ENCODE data around the gene SOX8. TPM values are rescaled to one million over a fixed set of nuclear protein-coding genes. Genes with fewer than 3 reads are reported as not detected.

Gene SOX8
- total RNA-seq, 1 donor from 2014 or later, result 0.71 TPM

DNA sequence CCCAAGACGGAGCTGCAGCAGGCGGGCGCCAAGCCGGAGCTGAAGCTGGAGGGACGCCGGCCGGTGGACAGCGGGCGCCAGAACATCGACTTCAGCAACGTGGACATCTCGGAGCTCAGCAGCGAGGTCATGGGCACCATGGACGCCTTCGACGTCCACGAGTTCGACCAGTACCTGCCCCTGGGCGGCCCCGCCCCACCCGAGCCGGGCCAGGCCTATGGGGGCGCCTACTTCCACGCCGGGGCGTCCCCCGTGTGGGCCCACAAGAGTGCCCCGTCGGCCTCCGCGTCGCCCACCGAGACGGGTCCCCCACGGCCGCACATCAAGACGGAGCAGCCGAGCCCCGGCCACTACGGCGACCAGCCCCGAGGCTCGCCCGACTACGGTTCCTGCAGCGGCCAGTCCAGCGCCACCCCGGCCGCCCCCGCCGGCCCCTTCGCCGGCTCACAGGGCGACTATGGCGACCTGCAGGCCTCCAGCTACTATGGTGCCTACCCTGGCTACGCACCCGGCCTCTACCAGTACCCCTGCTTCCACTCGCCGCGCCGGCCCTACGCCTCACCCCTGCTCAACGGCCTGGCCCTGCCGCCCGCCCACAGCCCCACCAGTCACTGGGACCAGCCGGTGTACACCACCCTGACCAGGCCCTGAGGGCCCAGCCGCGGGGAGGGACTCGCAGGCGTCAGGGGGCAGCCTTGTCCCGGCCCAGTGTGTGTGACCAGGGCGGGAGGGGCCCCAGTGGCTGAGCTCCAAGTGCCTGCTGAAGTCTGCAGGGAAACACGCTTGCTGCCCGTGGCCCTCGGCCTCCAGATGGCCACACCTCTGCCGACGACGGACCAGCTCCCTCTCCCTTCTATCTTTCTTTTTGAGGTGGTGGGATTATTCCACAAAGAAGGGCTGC is 3.4 kb downstream of the SOX8 start:
- TF ChIP-seq, protein P1, sequence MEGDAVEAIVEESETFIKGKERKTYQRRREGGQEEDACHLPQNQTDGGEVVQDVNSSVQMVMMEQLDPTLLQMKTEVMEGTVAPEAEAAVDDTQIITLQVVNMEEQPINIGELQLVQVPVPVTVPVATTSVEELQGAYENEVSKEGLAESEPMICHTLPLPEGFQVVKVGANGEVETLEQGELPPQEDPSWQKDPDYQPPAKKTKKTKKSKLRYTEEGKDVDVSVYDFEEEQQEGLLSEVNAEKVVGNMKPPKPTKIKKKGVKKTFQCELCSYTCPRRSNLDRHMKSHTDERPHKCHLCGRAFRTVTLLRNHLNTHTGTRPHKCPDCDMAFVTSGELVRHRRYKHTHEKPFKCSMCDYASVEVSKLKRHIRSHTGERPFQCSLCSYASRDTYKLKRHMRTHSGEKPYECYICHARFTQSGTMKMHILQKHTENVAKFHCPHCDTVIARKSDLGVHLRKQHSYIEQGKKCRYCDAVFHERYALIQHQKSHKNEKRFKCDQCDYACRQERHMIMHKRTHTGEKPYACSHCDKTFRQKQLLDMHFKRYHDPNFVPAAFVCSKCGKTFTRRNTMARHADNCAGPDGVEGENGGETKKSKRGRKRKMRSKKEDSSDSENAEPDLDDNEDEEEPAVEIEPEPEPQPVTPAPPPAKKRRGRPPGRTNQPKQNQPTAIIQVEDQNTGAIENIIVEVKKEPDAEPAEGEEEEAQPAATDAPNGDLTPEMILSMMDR (IDR thresholded peaks at IDR 0.05; ENCODE audit: insufficient read depth, low read length, poor library complexity, severe bottlenecking), result no peak
- peaks cover 77% of the 10 kb centered on the region for H3K27me3 ChIP-seq (ENCODE audit: control insufficient read depth, insufficient read depth, low read length)
- H3K4me3 ChIP-seq (ENCODE audit: low read depth, low read length), result no peak overlapping the region
- H3K36me3 ChIP-seq (ENCODE audit: control insufficient read depth, insufficient read depth, low read length), result no peaks in the 10 kb centered on the region
- no peak for DNase-seq (ENCODE audit: low read depth)

DNA sequence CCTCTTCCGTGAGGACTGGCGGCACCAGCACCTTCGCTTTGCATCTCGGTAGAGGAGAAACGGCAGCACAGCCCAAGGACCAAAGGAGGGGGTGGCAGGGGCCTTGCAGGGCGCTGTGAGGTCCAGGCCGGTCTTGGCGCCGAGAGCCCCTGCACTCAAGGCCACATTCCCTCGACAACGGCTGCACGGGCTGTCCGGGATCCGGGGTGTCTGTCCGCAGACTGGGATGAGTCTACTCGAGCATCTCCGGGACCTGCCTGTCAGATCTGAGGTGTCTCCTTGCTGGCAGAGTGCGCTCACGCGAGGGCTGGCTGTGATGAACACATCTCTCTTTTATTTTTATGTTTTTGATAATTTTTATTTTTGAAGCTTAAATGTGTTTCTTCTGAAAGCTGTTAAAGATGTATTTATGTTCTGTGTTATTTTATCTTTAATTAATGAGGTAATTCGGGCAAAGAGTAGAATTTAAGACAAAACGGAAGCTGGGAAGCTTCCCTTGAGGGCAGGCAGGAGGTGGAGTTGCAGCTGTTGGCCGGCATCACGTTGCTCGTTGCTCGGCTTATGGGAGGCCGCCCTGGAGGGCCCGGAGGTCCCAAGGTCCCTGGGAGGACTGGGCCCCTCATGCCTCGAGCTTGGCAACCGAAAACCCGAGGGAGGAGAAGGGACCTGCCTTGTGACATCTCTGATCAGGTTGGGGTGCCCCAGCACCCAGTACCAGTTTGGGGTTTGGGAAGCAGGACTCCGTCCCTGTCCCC is 4.3 kb downstream of the SOX8 start:
- TF ChIP-seq, protein P1 (IDR thresholded peaks at IDR 0.05; ENCODE audit: insufficient read depth, low read length, poor library complexity, severe bottlenecking), result no peak
- Histone ChIP-seq H3K27me3 (ENCODE audit: control insufficient read depth, insufficient read depth, low read length) (peaks cover 73% of the 10 kb centered on the region), H3K36me3 (ENCODE audit: control insufficient read depth, insufficient read depth, low read length) (no peaks in the 10 kb centered on the region), H3K4me3 (ENCODE audit: low read depth, low read length) (no peak overlapping the region)
- DNase-seq (ENCODE audit: low read depth), result no peak

DNA sequence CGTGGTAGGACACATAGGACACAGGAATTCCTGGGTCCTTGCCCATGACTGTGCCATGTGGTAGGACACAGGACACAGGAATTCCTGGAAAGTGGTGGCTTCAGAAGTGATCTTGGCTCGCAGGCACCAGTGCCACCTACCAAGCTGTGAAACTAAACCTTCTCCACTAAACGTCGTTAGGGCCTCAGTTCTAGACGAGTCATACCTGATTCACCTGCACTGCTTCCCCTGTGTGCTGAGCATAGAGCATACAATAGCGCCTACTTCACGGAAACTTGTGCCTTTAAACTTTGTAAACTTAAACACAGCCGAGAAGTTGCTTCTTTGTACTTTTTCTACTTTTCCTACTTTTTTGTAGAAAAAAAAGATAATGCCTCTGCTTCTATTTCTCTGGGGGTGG is 4.8 kb downstream of the SOX8 start:
- TF ChIP-seq, protein P1 (IDR thresholded peaks at IDR 0.05; ENCODE audit: insufficient read depth, low read length, poor library complexity, severe bottlenecking), result no peak
- no peak for DNase-seq (ENCODE audit: low read depth)
- Histone ChIP-seq H3K36me3 (ENCODE audit: control insufficient read depth, insufficient read depth, low read length) (no peaks in the 10 kb centered on the region), H3K27me3 (ENCODE audit: control insufficient read depth, insufficient read depth, low read length) (peaks cover 73% of the 10 kb centered on the region), H3K4me3 (ENCODE audit: low read depth, low read length) (no peak overlapping the region)

DNA sequence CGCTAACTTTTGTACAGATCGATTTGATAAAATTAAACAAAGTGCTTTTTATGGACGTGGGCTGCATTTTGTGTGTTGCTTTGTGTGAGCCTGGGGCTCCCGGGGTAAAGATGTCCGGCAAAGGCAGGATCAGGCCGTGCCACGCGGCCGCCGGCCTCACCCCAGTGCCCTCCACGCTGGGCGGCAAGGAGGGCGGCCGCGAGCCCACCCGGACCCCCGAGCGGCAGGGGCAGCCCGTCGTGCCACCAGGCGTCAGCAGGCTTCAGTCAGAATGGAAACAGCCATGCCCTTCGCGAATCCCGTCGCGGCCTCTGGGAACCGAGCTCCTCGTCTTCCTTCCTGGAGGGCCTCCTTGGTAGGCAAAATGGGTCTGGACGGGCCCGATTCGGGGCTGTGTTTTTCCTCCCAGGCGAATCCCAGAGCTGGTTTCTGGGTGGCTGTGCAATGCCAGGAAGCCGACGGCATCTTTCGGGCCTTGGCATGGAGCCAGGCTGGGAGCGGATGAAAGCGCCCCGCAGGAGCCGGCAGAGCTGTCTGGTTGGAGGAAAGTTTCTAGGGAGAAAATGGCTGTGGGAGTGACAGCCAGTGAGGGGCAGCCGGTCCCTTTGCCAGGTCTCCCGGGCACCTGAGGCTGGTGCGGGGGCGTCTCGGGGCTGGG is 5.5 kb downstream of the SOX8 start:
- H3K36me3 ChIP-seq (ENCODE audit: control insufficient read depth, insufficient read depth, low read length), result no peaks in the 10 kb centered on the region
- TF ChIP-seq, protein P1 (IDR thresholded peaks at IDR 0.05; ENCODE audit: insufficient read depth, low read length, poor library complexity, severe bottlenecking), result no peak
- no peak for DNase-seq (ENCODE audit: low read depth)
- peaks cover 72% of the 10 kb centered on the region for H3K27me3 ChIP-seq (ENCODE audit: control insufficient read depth, insufficient read depth, low read length)
- H3K4me3 ChIP-seq (ENCODE audit: low read depth, low read length), result no peak overlapping the region

DNA sequence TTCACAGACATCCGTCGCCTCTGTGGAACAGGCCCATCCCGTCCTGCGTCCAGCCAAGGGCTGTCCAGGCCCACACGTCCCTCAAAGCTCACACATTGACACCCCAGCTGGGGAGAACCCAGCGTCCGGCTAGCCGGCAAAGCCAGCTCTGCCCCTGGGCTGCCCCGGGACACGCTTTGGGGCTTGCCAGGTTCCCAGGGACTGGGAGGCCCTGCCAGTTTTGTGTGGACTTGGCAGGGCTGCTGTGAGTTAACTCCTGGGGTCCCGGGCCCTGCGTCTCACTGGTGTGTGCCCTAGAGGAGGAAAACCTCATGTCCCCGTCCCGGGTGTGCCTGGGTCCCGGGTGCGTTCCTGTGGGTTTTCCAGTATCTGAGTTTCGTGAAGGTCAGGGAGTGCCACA is 6.3 kb downstream of the SOX8 start:
- H3K4me3 ChIP-seq (ENCODE audit: low read depth, low read length), result no peak overlapping the region
- TF ChIP-seq, protein P1 (IDR thresholded peaks at IDR 0.05; ENCODE audit: insufficient read depth, low read length, poor library complexity, severe bottlenecking), result no peak
- no peak for DNase-seq (ENCODE audit: low read depth)
- H3K27me3 ChIP-seq (ENCODE audit: control insufficient read depth, insufficient read depth, low read length), result peaks cover 68% of the 10 kb centered on the region
- no peaks in the 10 kb centered on the region for H3K36me3 ChIP-seq (ENCODE audit: control insufficient read depth, insufficient read depth, low read length)

Data from kidney epithelial cell (primary cell).